SK-MEL-5 (cell line): ENCODE results near the gene LRRC8D. TPM values are rescaled to one million over a fixed set of nuclear protein-coding genes. Genes with fewer than 3 reads are reported as not detected.

Experiments used
- DNase-seq: peaks from one replicate; pipeline ENCODE4 v3.0.0-alpha.2; 2016; ENCODE audit warnings: low read depth, low spot score
- in situ Hi-C: cut with HindIII; loops from 2 replicates; pipeline ENCODE4 v1.10.0; 2016; ENCODE audit warnings: low sequenced_read_pairs, high pct_unique_total_duplicates, low pct_unique_long_range_greater_than_20kb
- total RNA-seq: library from RNA; depleted of rRNA; stranded (reverse); fragments of >200 nt; shearing (Covaris generic); gene quantifications from 2 replicates; pipeline ENCODE4 v1.2.3, GENCODE V29; 2014

LRRC8D gene
- total RNA-seq, 1 experiment from 2014 or later, result 48.7 TPM

- in situ Hi-C loops, result no loop called here
- DNase-seq, result peak; percentile 63
Observed at GRCh38 chr1:89953131-89953626, 132.3 kb downstream of the LRRC8D start.

GRCh38 chr1:89953929-89954328, 133.1 kb downstream of the LRRC8D start:
- DNase-seq, result no peak
- in situ Hi-C loops, result no loop called here

GRCh38 chr1:89954401-89954800, 133.6 kb downstream of the LRRC8D start:
- DNase-seq, result no peak
- in situ Hi-C loops, result no loop called here

GRCh38 chr1:89955311-89956205, 134.7 kb downstream of the LRRC8D start:
- in situ Hi-C loops, result no loop called here

GRCh38 chr1:89957107-89957506, 136.3 kb downstream of the LRRC8D start:
- DNase-seq, result no peak
- in situ Hi-C loops, result no loop called here

More at GRCh38 chr1:89955311-89956205, 134.7 kb downstream of the LRRC8D start:
- DNase-seq, result no peak

- no peak for DNase-seq
- in situ Hi-C loops, result no loop called here
Observed at GRCh38 chr1:89958851-89959654, 138.2 kb downstream of the LRRC8D start.

GRCh38 chr1:89959719-89960118, 138.9 kb downstream of the LRRC8D start:
- DNase-seq, result no peak
- in situ Hi-C loops, result no loop called here

- in situ Hi-C loops, result no loop called here
- no peak for DNase-seq
Observed at GRCh38 chr1:89962024-89962741, 141.4 kb downstream of the LRRC8D start.

GRCh38 chr1:89962742-89963075, 141.9 kb downstream of the LRRC8D start:
- in situ Hi-C loops, result no loop called here
- DNase-seq, result no peak

- no peak for DNase-seq
- in situ Hi-C loops, result no loop called here
Observed at GRCh38 chr1:89965193-89965768, 144.4 kb downstream of the LRRC8D start.

- no peak for DNase-seq
- in situ Hi-C loops, result no loop called here
Observed at GRCh38 chr1:89966656-89967055, 145.8 kb downstream of the LRRC8D start.

GRCh38 chr1:89971600-89971999, 150.8 kb downstream of the LRRC8D start:
- in situ Hi-C loops, result no loop called here
- no peak for DNase-seq

GRCh38 chr1:89972024-89972423, 151.2 kb downstream of the LRRC8D start:
- in situ Hi-C loops, result no loop called here
- no peak for DNase-seq

- DNase-seq, result no peak
- in situ Hi-C loops, result no loop called here
Observed at GRCh38 chr1:89973471-89974127, 152.8 kb downstream of the LRRC8D start.

GRCh38 chr1:89974256-89974655, 153.4 kb downstream of the LRRC8D start:
- no peak for DNase-seq
- in situ Hi-C loops, result no loop called here

- in situ Hi-C loops, result no loop called here
- DNase-seq, result no peak
Observed at GRCh38 chr1:89974696-89975470, 154.1 kb downstream of the LRRC8D start.
